IMR-90 (cell line): ENCODE data around the gene WWC2. TPM values are rescaled to one million over a fixed set of nuclear protein-coding genes. Genes with fewer than 3 reads are reported as not detected.

Experiments used
- ATAC-seq: fragments of 200-7000 bp; cut with Tn5 transposase; 2 replicates; pipeline ENCODE4 v1.9.1; 2020; ENCODE audit warnings: low read depth, mild to moderate bottlenecking, moderate library complexity
- BruUV-seq: library from RNA; stranded (reverse); fragments of 400-500 nt; replicated peaks from 2 replicates; lab custom pipeline; 2021; lab: Mats Ljungman, UMichigan
- CTCF ChIA-PET: fragments of 300-600 bp; formaldehyde crosslinking; extraction: SDS; loops from one replicate; lab custom pipeline; 2021; ENCODE audit warnings: antibody characterized with exemption; lab: Yijun Ruan, JAX
- POLR2A ChIA-PET: fragments of 300-600 bp; sonication (Branson Sonifier 250); formaldehyde crosslinking; loops from one replicate; lab custom pipeline; 2022; ENCODE audit warnings: antibody characterized with exemption; ENCODE audit not compliant: unreplicated experiment; lab: Charles Lee
- DNase-seq: peaks from one replicate; pipeline ENCODE4 v3.0.0; 2013
- H2AFZ ChIP-seq: replicated peaks from 2 replicates; pipeline ENCODE3; 2013; ENCODE audit warnings: low read length, mild to moderate bottlenecking; ENCODE audit not compliant: poor library complexity
- H2AK5ac ChIP-seq: 2 replicates; pipeline ENCODE4 v1.6.1; 2013; ENCODE audit warnings: low read depth, low read length, inconsistent platforms
- H2AK9ac ChIP-seq: replicated peaks from 2 replicates; pipeline ENCODE3; 2013; ENCODE audit warnings: mild to moderate bottlenecking, low read depth, low read length, moderate library complexity; ENCODE audit not compliant: poor library complexity
- H2BK120ac ChIP-seq: 2 replicates; pipeline ENCODE4 v1.6.1; 2013; ENCODE audit warnings: low read depth, low read length, inconsistent platforms
- H2BK15ac ChIP-seq: 3 replicates; pipeline ENCODE4 v1.6.1; 2013; ENCODE audit warnings: low read depth, low read length, inconsistent platforms
- H2BK20ac ChIP-seq: 2 replicates; pipeline ENCODE4 v1.6.1; 2013; ENCODE audit warnings: low read depth, mild to moderate bottlenecking, inconsistent platforms, low read length, moderate library complexity
- H2BK5ac ChIP-seq: 2 replicates; pipeline ENCODE4 v1.6.1; 2013; ENCODE audit warnings: mild to moderate bottlenecking, low read depth, low read length, inconsistent platforms; ENCODE audit not compliant: poor library complexity, severe bottlenecking
- H3K14ac ChIP-seq: replicated peaks from 2 replicates; pipeline ENCODE4 v1.6.1; 2013; ENCODE audit warnings: low read depth, low read length, inconsistent platforms
- H3K18ac ChIP-seq: 2 replicates; pipeline ENCODE4 v1.6.1; 2013; ENCODE audit warnings: low read depth, low read length, control low read depth
- H3K23ac ChIP-seq: 2 replicates; pipeline ENCODE4 v1.6.1; 2013; ENCODE audit warnings: low read depth, low read length, inconsistent platforms
- H3K27ac ChIP-seq: 2 replicates; pipeline ENCODE4 v1.5.1; 2013; ENCODE audit warnings: mild to moderate bottlenecking, control low read depth, low read length; ENCODE audit not compliant: insufficient read depth
- H3K27me3 ChIP-seq: 2 replicates; pipeline ENCODE4 v1.6.1; 2013; ENCODE audit warnings: low read length; ENCODE audit not compliant: control insufficient read depth, insufficient read depth
- H3K36me3 ChIP-seq: 2 replicates; pipeline ENCODE4 v1.6.1; 2013; ENCODE audit warnings: low read length, mixed read lengths; ENCODE audit not compliant: control insufficient read depth, insufficient read depth
- H3K4ac ChIP-seq: 2 replicates; pipeline ENCODE4 v1.6.1; 2013; ENCODE audit warnings: low read depth, low read length, inconsistent platforms
- H3K4me1 ChIP-seq: 2 replicates; pipeline ENCODE4 v1.6.1; 2013; ENCODE audit warnings: low read length, mixed read lengths; ENCODE audit not compliant: control insufficient read depth, insufficient read depth
- H3K4me2 ChIP-seq: 2 replicates; pipeline ENCODE4 v1.6.1; 2013; ENCODE audit warnings: low read depth, mild to moderate bottlenecking, control low read depth, low read length, moderate library complexity
- H3K4me3 ChIP-seq: 2 replicates; pipeline ENCODE4 v1.5.1; 2013; ENCODE audit warnings: low read depth, mild to moderate bottlenecking, control low read depth, low read length, moderate library complexity; ENCODE audit not compliant: insufficient read depth
- H3K56ac ChIP-seq: 2 replicates; pipeline ENCODE4 v1.6.1; 2013; ENCODE audit warnings: low read length, inconsistent platforms; ENCODE audit not compliant: insufficient read depth; ENCODE audit errors: extremely low read depth
- H3K79me1 ChIP-seq, 2 experiments: 2 replicates each; pipeline ENCODE4 v1.6.1; 2013; ENCODE audit warnings: low read length in 2 of 2, inconsistent platforms in 1 of 2, low read depth in 1 of 2
- H3K9ac ChIP-seq: 2 replicates; pipeline ENCODE4 v1.6.1; 2013; ENCODE audit warnings: low read depth, low read length, control low read depth
- H3K9me1 ChIP-seq: 2 replicates; pipeline ENCODE4 v1.6.1; 2013; ENCODE audit warnings: low read length, inconsistent platforms; ENCODE audit not compliant: insufficient read depth
- H3K9me3 ChIP-seq: 2 replicates; pipeline ENCODE4 v1.6.1; 2013; ENCODE audit warnings: low read length; ENCODE audit not compliant: control insufficient read depth, insufficient read depth
- H4K20me1 ChIP-seq: 2 replicates; pipeline ENCODE4 v1.6.1; 2013; ENCODE audit warnings: low read length, inconsistent platforms; ENCODE audit not compliant: insufficient read depth
- H4K5ac ChIP-seq: 2 replicates; pipeline ENCODE4 v1.6.1; 2013; ENCODE audit warnings: mild to moderate bottlenecking, low read depth, low read length, control low read depth
- H4K8ac ChIP-seq, 2 experiments: 2 replicates each; pipeline ENCODE4 v1.6.1; 2013; ENCODE audit warnings: low read depth in 2 of 2, low read length in 2 of 2, control low read depth in 1 of 2, inconsistent platforms in 1 of 2
- H4K91ac ChIP-seq: 2 replicates; pipeline ENCODE4 v1.6.1; 2013; ENCODE audit warnings: low read depth, low read length, inconsistent platforms; ENCODE audit not compliant: insufficient read depth
- BHLHE40 ChIP-seq: fragments of 150-350 bp; IDR thresholded peaks from 2 replicates; pipeline ENCODE4 v1.6.1; 2016; ENCODE audit warnings: mild to moderate bottlenecking, low read depth, low read length
- FOS ChIP-seq: fragments of 150-350 bp; IDR thresholded peaks from 2 replicates; pipeline ENCODE4 v1.6.1; 2016; ENCODE audit warnings: low read depth, low read length
- RAD21 ChIP-seq: IDR thresholded peaks from 2 replicates; pipeline ENCODE4 v1.6.1; 2012; ENCODE audit warnings: low read length, improper control_type of control experiment
- RFX5 ChIP-seq: IDR thresholded peaks from 2 replicates; pipeline ENCODE4 v1.8.0; 2012; ENCODE audit warnings: low read depth, mild to moderate bottlenecking, low read length, moderate library complexity
- SMC3 ChIP-seq: fragments of 150-350 bp; IDR thresholded peaks from 2 replicates; pipeline ENCODE4 v1.6.1; 2016; ENCODE audit warnings: low read depth, mild to moderate bottlenecking, antibody characterized with exemption, low read length, moderate library complexity
- WGBS, 2 experiments: methylation state at CpG; one replicate each; pipeline versions ENCODE4 v1.1.5 to v1.1.7; 2013; ENCODE audit warnings: missing lambda C conversion rate in 2 of 2; ENCODE audit not compliant: insufficient read length in 1 of 2; ENCODE audit errors: extremely low coverage in 2 of 2; 5-methylcytosine and 5-hydroxymethylcytosine counted together
- dilution Hi-C: fragments of 300-500 bp; cut with HindIII; formaldehyde crosslinking; loops from one replicate; pipeline ENCODE4 v1.14.3; 2018; ENCODE audit warnings: low sequenced_read_pairs; ENCODE audit not compliant: unreplicated experiment
- in situ Hi-C: fragments of 300-500 bp; cut with MboI; formaldehyde crosslinking; loops from 3 replicates; pipeline ENCODE4 v1.14.3; 2019; ENCODE audit warnings: low sequenced_read_pairs, inconsistent platforms, mixed read lengths
- intact Hi-C: fragments of 100-400 bp; cut with micrococcal nuclease; formaldehyde crosslinking; loops from 2 replicates; pipeline ENCODE4 v1.10.0; 2022
- polyA plus RNA-seq, 3 experiments: library from polyadenylated mRNA; depleted of rRNA; stranded (reverse); fragments of >200 nt; gene quantifications; 2 replicates each; pipeline ENCODE4 v1.2.3, GENCODE V29; 2012; ENCODE audit warnings: low replicate concordance in 1 of 3
- total RNA-seq: library from RNA; depleted of rRNA; stranded (reverse); fragments of >200 nt; gene quantifications from 2 replicates; pipeline ENCODE4 v1.2.3, GENCODE V29; 2012
- TF ChIP-seq, protein P1 (sequence below): fragments of 150-350 bp; IDR thresholded peaks from 2 replicates; pipeline ENCODE4 v1.6.1; 2017; ENCODE audit warnings: mild to moderate bottlenecking, antibody characterized with exemption, low read length, low read depth
- TF ChIP-seq, protein P2 (sequence below): conservative IDR thresholded peaks from 2 replicates; pipeline ENCODE4 v1.5.1; 2012; ENCODE audit warnings: mild to moderate bottlenecking, low read depth, low read length, improper control_type of control experiment
- TF ChIP-seq, protein P3 (sequence below): fragments of 150-350 bp; IDR thresholded peaks from 2 replicates; pipeline ENCODE4 v1.6.1; 2016; ENCODE audit warnings: low read depth, mild to moderate bottlenecking, low read length, moderate library complexity, borderline replicate concordance

The WWC2 gene
- total and polyA plus RNA-seq, 2 of the 4 experiments (the other 2 are of a cell fraction), result 26.6 to 27.4 TPM

DNA sequence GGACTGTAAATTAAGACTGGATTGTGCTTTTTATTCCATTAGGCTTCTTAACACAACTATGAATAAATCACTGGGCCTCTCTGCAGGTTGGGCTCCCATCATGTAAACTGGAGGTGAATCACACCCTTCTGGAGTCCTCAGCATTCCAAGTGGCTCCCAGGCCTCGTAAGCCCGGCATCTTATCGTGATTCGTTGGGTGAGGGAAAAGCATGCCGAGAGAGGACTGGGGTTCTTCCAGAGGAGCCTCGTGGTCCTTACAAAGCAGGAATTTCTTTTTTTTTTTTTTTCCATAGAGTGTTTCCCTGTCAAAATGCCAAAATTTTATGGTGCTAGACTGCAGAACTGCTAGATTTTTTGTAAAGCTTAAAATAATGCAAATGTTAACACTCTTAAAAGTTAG is 201.0 kb downstream of the WWC2 start:
- Histone ChIP-seq H3K9me1 (peaks cover 11% of the 10 kb centered on the region), H3K14ac (no peak overlapping the region), H2BK5ac (no peak overlapping the region), H2AFZ (no peak overlapping the region), H3K4me1 (peaks cover 4% of the 10 kb centered on the region; the same call in 1 of the 2 replicates), H4K5ac (no peak overlapping the region), H3K4me2 (no peak overlapping the region), H3K27me3 (no peaks in the 10 kb centered on the region), H4K20me1 (no peaks in the 10 kb centered on the region), H2BK20ac (no peak overlapping the region), H3K23ac (no peak overlapping the region), H3K36me3 (peaks cover 32% of the 10 kb centered on the region), H3K9me3 (no peaks in the 10 kb centered on the region), H4K8ac (no peak overlapping the region), H2AK9ac (no peak overlapping the region), H3K4ac (no peak overlapping the region), H2BK120ac (no peak overlapping the region), H2AK5ac (no peak overlapping the region), H3K9ac (no peak overlapping the region), H2BK15ac (no peak overlapping the region), H3K18ac (no peak overlapping the region), H3K56ac (no peak overlapping the region), H3K79me1 (0 out of 4 replicates have a peak, but pooled peaks cover 0 to 4% of the 10 kb centered on the region in 2 experiments), H3K27ac (no peak overlapping the region), H4K91ac (no peak overlapping the region), H3K4me3 (no peak overlapping the region)
- in situ Hi-C loops, result no loop called here
- 67% methylated on average over 4 of the region's 6 CpGs; no CpG with 5 or more reads in 1 of the 2 experiments for WGBS, 2 experiments
- dilution Hi-C loops, result no loop called here
- POLR2A ChIA-PET, result no interaction called here
- DNase-seq, result peak; percentile 75
- TF ChIP-seq, protein P1, sequence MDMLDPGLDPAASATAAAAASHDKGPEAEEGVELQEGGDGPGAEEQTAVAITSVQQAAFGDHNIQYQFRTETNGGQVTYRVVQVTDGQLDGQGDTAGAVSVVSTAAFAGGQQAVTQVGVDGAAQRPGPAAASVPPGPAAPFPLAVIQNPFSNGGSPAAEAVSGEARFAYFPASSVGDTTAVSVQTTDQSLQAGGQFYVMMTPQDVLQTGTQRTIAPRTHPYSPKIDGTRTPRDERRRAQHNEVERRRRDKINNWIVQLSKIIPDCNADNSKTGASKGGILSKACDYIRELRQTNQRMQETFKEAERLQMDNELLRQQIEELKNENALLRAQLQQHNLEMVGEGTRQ, result no peak
- TF ChIP-seq RAD21, result no peak
- TF ChIP-seq RFX5, result no peak
- no peak for TF ChIP-seq FOS
- TF ChIP-seq SMC3, result no peak
- TF ChIP-seq, protein P2, sequence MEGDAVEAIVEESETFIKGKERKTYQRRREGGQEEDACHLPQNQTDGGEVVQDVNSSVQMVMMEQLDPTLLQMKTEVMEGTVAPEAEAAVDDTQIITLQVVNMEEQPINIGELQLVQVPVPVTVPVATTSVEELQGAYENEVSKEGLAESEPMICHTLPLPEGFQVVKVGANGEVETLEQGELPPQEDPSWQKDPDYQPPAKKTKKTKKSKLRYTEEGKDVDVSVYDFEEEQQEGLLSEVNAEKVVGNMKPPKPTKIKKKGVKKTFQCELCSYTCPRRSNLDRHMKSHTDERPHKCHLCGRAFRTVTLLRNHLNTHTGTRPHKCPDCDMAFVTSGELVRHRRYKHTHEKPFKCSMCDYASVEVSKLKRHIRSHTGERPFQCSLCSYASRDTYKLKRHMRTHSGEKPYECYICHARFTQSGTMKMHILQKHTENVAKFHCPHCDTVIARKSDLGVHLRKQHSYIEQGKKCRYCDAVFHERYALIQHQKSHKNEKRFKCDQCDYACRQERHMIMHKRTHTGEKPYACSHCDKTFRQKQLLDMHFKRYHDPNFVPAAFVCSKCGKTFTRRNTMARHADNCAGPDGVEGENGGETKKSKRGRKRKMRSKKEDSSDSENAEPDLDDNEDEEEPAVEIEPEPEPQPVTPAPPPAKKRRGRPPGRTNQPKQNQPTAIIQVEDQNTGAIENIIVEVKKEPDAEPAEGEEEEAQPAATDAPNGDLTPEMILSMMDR, result no peak
- no peak for TF ChIP-seq BHLHE40
- TF ChIP-seq, protein P3, sequence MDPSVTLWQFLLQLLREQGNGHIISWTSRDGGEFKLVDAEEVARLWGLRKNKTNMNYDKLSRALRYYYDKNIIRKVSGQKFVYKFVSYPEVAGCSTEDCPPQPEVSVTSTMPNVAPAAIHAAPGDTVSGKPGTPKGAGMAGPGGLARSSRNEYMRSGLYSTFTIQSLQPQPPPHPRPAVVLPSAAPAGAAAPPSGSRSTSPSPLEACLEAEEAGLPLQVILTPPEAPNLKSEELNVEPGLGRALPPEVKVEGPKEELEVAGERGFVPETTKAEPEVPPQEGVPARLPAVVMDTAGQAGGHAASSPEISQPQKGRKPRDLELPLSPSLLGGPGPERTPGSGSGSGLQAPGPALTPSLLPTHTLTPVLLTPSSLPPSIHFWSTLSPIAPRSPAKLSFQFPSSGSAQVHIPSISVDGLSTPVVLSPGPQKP, result no peak
- no TSS peak for BruUV-seq
- intact Hi-C loops, result no loop called here
- CTCF ChIA-PET, result interaction anchor here (0.6 kb wide), 2 partner anchors 88 to 125 kb away, joined by 3 to 5 read pairs; no protein-coding TSS in a partner anchor
- peak; percentile 67 for ATAC-seq
